ENCODE data around the gene CXorf66.
"Not testable (repeated sequence)": the region's sequence is repeated elsewhere in the genome, so short reads cannot be mapped to it uniquely, and the experiment has no call there.

Gene CXorf66

GRCh38 chrX:139924069-139924695 is 41.1 kb downstream of the CXorf66 start:
- no peak for TF ChIP-seq CTCF (IDR thresholded peaks at IDR 0.05)
- Histone ChIP-seq H3K36me3 (no peaks in the 10 kb centered on the region), H3K27me3 (no peaks in the 10 kb centered on the region), H3K4me1 (peaks cover 0 to 9% (median 0%) of the 10 kb centered on the region in 4 donors), H3K27ac (no peak overlapping the region), H3K9me3 (no peaks in the 10 kb centered on the region), H3K4me3 (no peak overlapping the region)
- no peak for DNase-seq
- intact Hi-C loops (cut with DNase I; ENCODE audit: low total_unique reads) = no loop called here

- H3K36me3 ChIP-seq; intact Hi-C loops (cut with DNase I; ENCODE audit: low total_unique reads); H3K4me3 ChIP-seq; H3K27me3 ChIP-seq; H3K4me1 ChIP-seq; DNase-seq; H3K27ac ChIP-seq; H3K9me3 ChIP-seq: not testable (repeated sequence)
These were observed 44.2 kb downstream of the CXorf66 start for GRCh38 chrX:139921142-139921541.

- no peak overlapping the region for H3K4me3 ChIP-seq
- no peaks in the 10 kb centered on the region for H3K9me3 ChIP-seq
- H3K4me1 ChIP-seq = peaks cover 0 to 9% (median 0%) of the 10 kb centered on the region in 4 donors
- H3K27me3 ChIP-seq = no peaks in the 10 kb centered on the region
- intact Hi-C loops (cut with DNase I; ENCODE audit: low total_unique reads) = no loop called here
- TF ChIP-seq CTCF (IDR thresholded peaks at IDR 0.05) = no peak
- no peak for DNase-seq
- H3K36me3 ChIP-seq = no peaks in the 10 kb centered on the region
- no peak overlapping the region for H3K27ac ChIP-seq
These were observed 45.0 kb downstream of the CXorf66 start for GRCh38 chrX:139920316-139920715.

GRCh38 chrX:139914421-139914820 is 50.9 kb downstream of the CXorf66 start:
- Histone ChIP-seq H3K27ac (no peak overlapping the region), H3K36me3 (no peaks in the 10 kb centered on the region), H3K9me3 (no peaks in the 10 kb centered on the region), H3K27me3 (no peaks in the 10 kb centered on the region), H3K4me1 (no peaks in the 10 kb centered on the region), H3K4me3 (no peak overlapping the region)
- TF ChIP-seq CTCF (IDR thresholded peaks at IDR 0.05) = no peak
- intact Hi-C loops (cut with DNase I; ENCODE audit: low total_unique reads) = no loop called here
- no peak for DNase-seq

- no peak for TF ChIP-seq CTCF (IDR thresholded peaks at IDR 0.05)
- Histone ChIP-seq H3K4me1 (no peaks in the 10 kb centered on the region), H3K27me3 (no peaks in the 10 kb centered on the region), H3K36me3 (no peaks in the 10 kb centered on the region), H3K27ac (no peak overlapping the region), H3K4me3 (no peak overlapping the region), H3K9me3 (no peaks in the 10 kb centered on the region)
- intact Hi-C loops (cut with DNase I; ENCODE audit: low total_unique reads) = no loop called here
- no peak for DNase-seq
These were observed 55.6 kb downstream of the CXorf66 start for GRCh38 chrX:139909712-139910111.

- Histone ChIP-seq H3K4me1 (no peaks in the 10 kb centered on the region), H3K9me3 (no peaks in the 10 kb centered on the region), H3K27me3 (no peaks in the 10 kb centered on the region), H3K27ac (no peak overlapping the region), H3K36me3 (no peaks in the 10 kb centered on the region), H3K4me3 (no peak overlapping the region)
- intact Hi-C loops (cut with DNase I; ENCODE audit: low total_unique reads) = no loop called here
- TF ChIP-seq CTCF (IDR thresholded peaks at IDR 0.05) = no peak
- no peak for DNase-seq
These were observed 58.2 kb downstream of the CXorf66 start for GRCh38 chrX:139907078-139907477.
